ENCODE measurements around the gene TTC21A.
A peak's percentile ranks its signal among the peaks of the same experiment; 100 is the strongest.

Gene TTC21A

GRCh38 chr3:39165518-39165917 is 58.0 kb downstream of the TTC21A start:
- Histone ChIP-seq H3K36me3 (ENCODE audit: control insufficient read depth in 2 of 2, insufficient read depth in 1 of 2, low read length in 2 of 2) (no peaks in the 10 kb centered on the region), H3K27ac (ENCODE audit: extremely low read depth, low read depth, low read length) (no peak overlapping the region), H3K4me3 (ENCODE audit: low read depth, low read length) (no peak overlapping the region), H3K4me1 (ENCODE audit: control insufficient read depth, insufficient read depth, low read length) (no peaks in the 10 kb centered on the region), H3K9me3 (ENCODE audit: control insufficient read depth, insufficient read depth, low read depth, low read length) (no peaks in the 10 kb centered on the region)
- TF ChIP-seq PRDM1 (tag by site-specific recombination; IDR thresholded peaks at IDR 0.05) (no peak), TRIM28 (IDR thresholded peaks at IDR 0.05; ENCODE audit: borderline replicate concordance, low read length) (no peak), ZFP69B (tag by site-specific recombination; IDR thresholded peaks at IDR 0.05) (no peak), REPIN1 (tag by site-specific recombination; IDR thresholded peaks at IDR 0.05; ENCODE audit: low read depth) (no peak), MYNN (tag by site-specific recombination; IDR thresholded peaks at IDR 0.05; ENCODE audit: borderline replicate concordance) (no peak), ZNF530 (tag by site-specific recombination; IDR thresholded peaks at IDR 0.05; ENCODE audit: low read depth) (no peak), ZBTB8A (tag by site-specific recombination; IDR thresholded peaks at IDR 0.05) (no peak), HOXA7 (CRISPR knock-in tag; IDR thresholded peaks at IDR 0.05; ENCODE audit: borderline replicate concordance) (no peak)
- CTCF ChIA-PET: interaction anchor here (0.7 kb wide), 3 partner anchors 35 to 1143 kb away, joined by 6 to 8 read pairs (median 6); no protein-coding TSS in a partner anchor
- POLR2A ChIA-PET: interaction anchor here (1.0 kb wide), 1 partner anchor 13 kb away, joined by 3 read pairs; no protein-coding TSS in a partner anchor

- H3K4me3 ChIP-seq (ENCODE audit: low read depth, low read length): no peak overlapping the region
- no peaks in the 10 kb centered on the region for H3K36me3 ChIP-seq (ENCODE audit: control insufficient read depth in 2 of 2, insufficient read depth in 1 of 2, low read length in 2 of 2)
- H3K9me3 ChIP-seq (ENCODE audit: control insufficient read depth, insufficient read depth, low read depth, low read length): no peaks in the 10 kb centered on the region
- no peak overlapping the region for H3K27ac ChIP-seq (ENCODE audit: extremely low read depth, low read depth, low read length)
- H3K4me1 ChIP-seq (ENCODE audit: control insufficient read depth, insufficient read depth, low read length): no peaks in the 10 kb centered on the region
- ChIA-PET POLR2A (interaction anchor here (1.0 kb wide), 1 partner anchor 12 kb away, joined by 3 read pairs; no protein-coding TSS in a partner anchor), CTCF (interaction anchor here (0.6 to 0.7 kb wide), 5 partner anchors 35 to 1142 kb away, joined by 3 to 8 read pairs (median 3); no protein-coding TSS in a partner anchor)
- TF ChIP-seq PBX3 (CRISPR knock-in tag; IDR thresholded peaks at IDR 0.05) (no peak), ZFP3 (tag by site-specific recombination; IDR thresholded peaks at IDR 0.05; ENCODE audit: low read depth) (no peak), ZNF660 (tag by site-specific recombination; IDR thresholded peaks at IDR 0.05) (0 out of 2 replicates have a peak, but pooled peaks have one; percentile 35), ZNF121 (tag by site-specific recombination; IDR thresholded peaks at IDR 0.05) (no peak), SP7 (tag by site-specific recombination; IDR thresholded peaks at IDR 0.05) (peak; percentile 51; the same call in 1 of the 2 replicates), CTCF (tag by site-specific recombination; IDR thresholded peaks at IDR 0.05) (no peak), ZIC2 (tag by site-specific recombination; IDR thresholded peaks at IDR 0.05) (0 out of 2 replicates have a peak, but pooled peaks have one; percentile 12), PATZ1 (tag by site-specific recombination; IDR thresholded peaks at IDR 0.05) (no peak), BCL11B (tag by site-specific recombination; IDR thresholded peaks at IDR 0.05; ENCODE audit: low read depth) (no peak), ZNF324 (tag by site-specific recombination; IDR thresholded peaks at IDR 0.05) (no peak), TRIM28 (IDR thresholded peaks at IDR 0.05; ENCODE audit: borderline replicate concordance, low read length) (no peak), ZNF580 (tag by site-specific recombination; IDR thresholded peaks at IDR 0.05) (no peak), ZNF518A (tag by site-specific recombination; conservative IDR thresholded peaks at IDR 0.05; ENCODE audit: low read depth) (peak; percentile 66), ZBTB21 (tag by site-specific recombination; IDR thresholded peaks at IDR 0.05) (peak; percentile 28; the same call in 1 of the 2 replicates), ZNF391 (tag by site-specific recombination; IDR thresholded peaks at IDR 0.05; ENCODE audit: borderline replicate concordance, low read depth) (no peak)
Observed at GRCh38 chr3:39166134-39166710, 58.7 kb downstream of the TTC21A start.
